DOHH2 (cell line): ENCODE measurements around the gene SHROOM2.

Experiments used
- H3F3A ChIP-seq: fragments of 200-600 bp; sonication (generic), shearing (Covaris generic); 2 replicates; pipeline ENCODE4 v1.6.0; 2016; ENCODE audit warnings: antibody characterized with exemption, mild to moderate bottlenecking; ENCODE audit not compliant: control insufficient read depth, insufficient read depth
- H3K27ac ChIP-seq: fragments of 200-600 bp; sonication (generic); 2 replicates; pipeline ENCODE4 v1.5.1; 2014; ENCODE audit warnings: low read depth, mild to moderate bottlenecking, low read length, moderate library complexity
- H3K27me3 ChIP-seq: fragments of 200-600 bp; sonication (generic); 2 replicates; pipeline ENCODE4 v1.6.1; 2014; ENCODE audit warnings: mild to moderate bottlenecking, low read length, mixed read lengths; ENCODE audit not compliant: control insufficient read depth
- H3K36me3 ChIP-seq: fragments of 200-600 bp; sonication (generic); 2 replicates; pipeline ENCODE4 v1.6.1; 2014; ENCODE audit warnings: mild to moderate bottlenecking, low read length, moderate library complexity, mixed read lengths; ENCODE audit not compliant: control insufficient read depth
- H3K4me1 ChIP-seq: fragments of 200-600 bp; sonication (generic); 2 replicates; pipeline ENCODE4 v1.6.1; 2014; ENCODE audit warnings: mild to moderate bottlenecking, low read length, mixed read lengths; ENCODE audit not compliant: control insufficient read depth
- H3K4me2 ChIP-seq: fragments of 200-600 bp; sonication (generic); 2 replicates; pipeline ENCODE4 v1.6.0; 2014; ENCODE audit warnings: mild to moderate bottlenecking, low read length, moderate library complexity
- H3K4me3 ChIP-seq: fragments of 200-600 bp; sonication (generic); 2 replicates; pipeline ENCODE4 v1.5.1; 2014; ENCODE audit warnings: mild to moderate bottlenecking, low read length, mixed read lengths
- H3K79me2 ChIP-seq: fragments of 200-600 bp; sonication (generic); 2 replicates; pipeline ENCODE4 v1.6.1; 2014; ENCODE audit warnings: mild to moderate bottlenecking, low read length, mixed read lengths; ENCODE audit not compliant: control insufficient read depth
- H3K9me2 ChIP-seq: fragments of 200-600 bp; sonication (generic); replicated peaks from 2 replicates; pipeline ENCODE4 v1.6.1; 2014; ENCODE audit warnings: mild to moderate bottlenecking, low read length, mixed read lengths; ENCODE audit not compliant: control insufficient read depth
- H3K9me3 ChIP-seq: fragments of 200-600 bp; sonication (generic); 2 replicates; pipeline ENCODE4 v1.6.1; 2014; ENCODE audit warnings: antibody characterized with exemption, low read length, mixed read lengths; ENCODE audit not compliant: control insufficient read depth, insufficient read depth
- H4K20me1 ChIP-seq: fragments of 200-600 bp; sonication (generic); 2 replicates; pipeline ENCODE4 v1.6.0; 2014; ENCODE audit warnings: low read depth, mild to moderate bottlenecking, antibody characterized with exemption, low read length, moderate library complexity; ENCODE audit not compliant: control insufficient read depth, insufficient read depth
- CTCF ChIP-seq: fragments of 200-600 bp; sonication (generic); IDR thresholded peaks from one replicate; pipeline ENCODE4 v1.5.1; 2014; ENCODE audit warnings: antibody characterized with exemption, mild to moderate bottlenecking, low read depth, low read length; ENCODE audit not compliant: poor library complexity, severe bottlenecking
- EZH2phosphoT487 ChIP-seq: fragments of 200-600 bp; sonication (generic); IDR thresholded peaks from 2 replicates; pipeline ENCODE4 v1.6.1; 2017; ENCODE audit warnings: borderline replicate concordance, mild to moderate bottlenecking, antibody characterized with exemption, low read length, moderate library complexity, mixed read lengths

The SHROOM2 gene

GRCh38 chrX:9772943-9773342, 13.3 kb upstream of the SHROOM2 start:
- Histone ChIP-seq H3K4me2 (no peak overlapping the region), H3K9me2 (no peaks in the 10 kb centered on the region), H3K27me3 (peaks cover 6% of the 10 kb centered on the region; the same call in 1 of the 2 replicates), H3K4me3 (no peak overlapping the region), H3F3A (no peaks in the 10 kb centered on the region), H4K20me1 (no peaks in the 10 kb centered on the region), H3K79me2 (no peaks in the 10 kb centered on the region), H3K9me3 (no peaks in the 10 kb centered on the region), H3K36me3 (no peaks in the 10 kb centered on the region), H3K4me1 (peaks cover 15% of the 10 kb centered on the region), H3K27ac (no peak overlapping the region)
- TF ChIP-seq EZH2phosphoT487: no peak
- no peak for TF ChIP-seq CTCF

GRCh38 chrX:9775930-9776329, 10.3 kb upstream of the SHROOM2 start:
- no peaks in the 10 kb centered on the region for H3F3A ChIP-seq
- 0 out of 2 replicates have a peak, but pooled peaks cover 3% of the 10 kb centered on the region for H3K4me1 ChIP-seq
- no peaks in the 10 kb centered on the region for H3K36me3 ChIP-seq
- H3K79me2 ChIP-seq: no peaks in the 10 kb centered on the region
- no peaks in the 10 kb centered on the region for H3K9me2 ChIP-seq
- peaks cover 6% of the 10 kb centered on the region; the same call in 1 of the 2 replicates for H3K27me3 ChIP-seq
- H3K9me3 ChIP-seq: no peaks in the 10 kb centered on the region
- no peaks in the 10 kb centered on the region for H4K20me1 ChIP-seq
- no peak overlapping the region for H3K4me2 ChIP-seq
- H3K27ac ChIP-seq: no peak overlapping the region
- H3K4me3 ChIP-seq: no peak overlapping the region
- TF ChIP-seq EZH2phosphoT487 (no peak), CTCF (no peak)

GRCh38 chrX:9781941-9782340, 4.3 kb upstream of the SHROOM2 start:
- Histone ChIP-seq H3K36me3 (no peaks in the 10 kb centered on the region), H3K27me3 (no peaks in the 10 kb centered on the region), H3K9me3 (no peaks in the 10 kb centered on the region), H3K4me3 (no peak overlapping the region), H3K79me2 (no peaks in the 10 kb centered on the region), H3K4me2 (no peak overlapping the region), H4K20me1 (no peaks in the 10 kb centered on the region), H3K27ac (no peak overlapping the region), H3K9me2 (no peaks in the 10 kb centered on the region), H3F3A (no peaks in the 10 kb centered on the region), H3K4me1 (no peaks in the 10 kb centered on the region)
- TF ChIP-seq CTCF: no peak
- no peak for TF ChIP-seq EZH2phosphoT487

- Histone ChIP-seq H4K20me1 (no peaks in the 10 kb centered on the region), H3K27ac (no peak overlapping the region), H3K27me3 (no peaks in the 10 kb centered on the region; the same call in 1 of the 2 replicates), H3K36me3 (no peaks in the 10 kb centered on the region), H3F3A (no peaks in the 10 kb centered on the region), H3K9me2 (no peaks in the 10 kb centered on the region), H3K79me2 (no peaks in the 10 kb centered on the region), H3K4me1 (no peaks in the 10 kb centered on the region), H3K4me2 (no peak overlapping the region), H3K4me3 (no peak overlapping the region), H3K9me3 (no peaks in the 10 kb centered on the region)
- no peak for TF ChIP-seq CTCF
- no peak for TF ChIP-seq EZH2phosphoT487
These were observed 1.9 kb upstream of the SHROOM2 start for GRCh38 chrX:9784332-9784731.
